GM21717 (cell line): Measurements from ENCODE around the gene CPOX.
"Not testable (repeated sequence)": the region's sequence is repeated elsewhere in the genome, so short reads cannot be mapped to it uniquely, and the experiment has no call there.

Experiments
- ATAC-seq: cut with Tn5 transposase; IDR thresholded peaks from one replicate; pipeline ENCODE4 v1.9.1; 2021; ENCODE audit warnings: mild to moderate bottlenecking, moderate library complexity; ENCODE audit not compliant: unreplicated experiment

CPOX gene

DNA sequence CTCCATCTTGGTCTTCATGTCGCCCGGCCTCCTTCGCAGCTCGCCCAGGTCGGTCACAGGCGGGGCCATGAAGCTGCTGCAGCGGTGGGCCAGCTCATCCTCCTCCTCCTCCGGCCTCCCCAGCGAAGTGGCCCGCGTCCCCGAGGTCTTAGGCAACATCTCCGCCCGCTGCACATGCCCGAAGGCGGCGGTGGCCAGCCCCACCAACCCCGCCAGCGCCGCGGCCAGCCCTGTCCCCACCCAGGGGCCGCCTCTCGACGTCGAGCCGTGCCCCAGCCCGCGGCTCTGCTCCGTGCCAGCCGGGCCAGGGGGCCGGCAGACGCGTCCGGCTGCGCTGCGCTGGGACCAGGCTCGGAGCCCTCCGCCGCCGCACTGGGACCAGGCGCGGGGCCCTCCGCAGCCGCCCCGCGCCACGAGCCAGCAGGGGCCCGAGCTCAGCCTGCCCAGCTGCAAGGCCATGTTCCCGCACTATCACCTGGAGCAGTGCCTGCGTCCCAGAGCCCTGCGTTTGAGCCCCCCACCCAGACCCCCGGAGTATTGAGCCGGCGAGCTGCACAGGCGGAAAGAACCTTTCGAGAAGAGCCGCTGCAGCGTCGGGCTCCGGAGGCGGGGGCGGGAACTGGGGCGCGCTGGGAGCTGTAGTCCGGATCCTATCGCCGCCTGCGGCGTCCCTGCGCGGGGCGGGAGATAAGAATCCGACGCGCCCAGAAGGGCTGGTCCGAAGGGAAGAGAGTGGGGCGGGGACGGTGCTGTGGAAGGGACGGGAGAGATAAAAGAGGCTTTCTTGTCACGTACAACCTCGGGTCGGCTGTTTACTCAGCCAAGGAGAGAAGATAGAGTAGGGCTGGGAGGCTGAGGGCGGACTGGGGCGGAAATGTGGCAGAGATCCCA is at the start of gene CPOX:
Gene CPOX (minus strand): TSS at position 566 of the 891 bp plus-strand sequence. CDS start 107 bp downstream, at position 459.
- ATAC-seq, result peak; percentile 97

DNA sequence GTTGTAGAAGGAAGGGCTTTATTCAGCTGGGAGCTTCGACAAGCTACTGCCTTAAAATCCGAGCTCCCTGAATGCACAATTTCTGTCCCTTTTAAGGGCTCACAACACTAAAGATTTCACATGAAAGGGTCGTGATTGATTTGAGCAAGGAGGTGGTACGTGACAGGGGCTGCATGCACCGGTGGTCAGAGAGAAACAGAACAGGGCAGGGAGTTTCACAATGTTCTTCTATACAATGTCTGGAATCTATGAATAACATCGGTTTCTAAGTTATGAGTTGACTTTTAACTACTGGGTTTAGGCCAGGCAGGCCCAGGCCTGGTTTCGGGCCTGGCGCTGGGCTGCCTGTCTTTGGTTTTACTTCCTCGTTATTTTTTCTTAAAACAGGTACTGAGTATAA is 49.4 kb upstream of the CPOX start:
- not testable (repeated sequence) for ATAC-seq

DNA sequence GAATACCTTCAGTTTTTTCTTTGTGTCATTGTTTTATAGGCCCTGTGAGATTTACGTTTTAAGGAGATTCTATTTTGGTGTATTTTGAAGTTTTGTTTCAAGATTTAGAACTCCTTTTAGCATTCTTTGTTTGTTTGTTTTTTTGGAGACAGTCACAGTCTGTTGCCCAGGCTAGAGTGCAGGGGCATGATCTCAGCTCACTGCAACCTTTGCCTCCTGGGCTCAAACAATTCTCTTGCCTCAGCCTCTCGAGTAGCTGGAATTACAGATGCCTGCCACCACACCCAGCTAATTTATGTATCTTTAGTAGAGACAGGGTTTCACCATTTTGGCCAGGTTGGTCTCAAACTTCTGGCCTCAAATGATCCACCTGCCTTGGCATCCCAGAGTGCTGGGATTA is 48.3 kb upstream of the CPOX start:
- ATAC-seq, result not testable (repeated sequence)

DNA sequence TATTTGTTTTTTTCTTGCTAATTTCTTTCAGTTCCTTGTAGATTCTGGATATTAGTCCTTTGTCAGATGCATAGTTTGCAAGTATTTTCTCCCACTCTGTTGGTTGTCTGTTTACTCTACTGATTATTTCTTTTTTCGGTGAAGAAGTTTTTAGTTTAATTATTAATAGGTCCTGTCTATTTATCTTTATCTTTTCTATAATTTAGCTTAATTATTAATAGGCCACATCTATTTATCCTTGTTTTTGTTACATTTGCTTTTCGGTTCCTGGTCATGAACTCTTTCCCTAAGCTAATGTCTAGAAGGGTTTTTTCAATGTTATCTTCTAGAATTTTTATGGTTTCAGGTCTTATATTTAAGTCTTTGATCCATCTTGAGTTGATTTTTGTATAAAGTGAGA is 45.1 kb upstream of the CPOX start:
- not testable (repeated sequence) for ATAC-seq

DNA sequence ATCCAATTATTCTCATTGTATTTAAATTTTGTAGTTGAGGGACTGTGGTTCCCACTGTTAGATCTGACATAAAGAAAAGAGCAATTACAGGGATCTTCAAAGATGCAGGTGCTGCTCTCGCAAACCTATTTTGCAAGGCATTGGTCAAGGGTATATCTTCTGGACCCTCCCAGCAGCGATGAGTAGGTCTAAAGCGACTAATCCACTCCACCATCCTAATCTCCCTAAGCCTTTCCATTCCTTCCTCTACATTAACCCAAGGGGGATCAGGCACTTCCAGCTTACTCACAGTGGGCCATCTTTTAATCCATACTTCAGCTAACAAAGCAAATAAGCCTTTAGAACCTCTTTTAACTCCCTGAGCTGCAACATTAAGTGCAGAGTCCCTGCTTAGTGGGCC is 37.0 kb upstream of the CPOX start:
- no peak for ATAC-seq

DNA sequence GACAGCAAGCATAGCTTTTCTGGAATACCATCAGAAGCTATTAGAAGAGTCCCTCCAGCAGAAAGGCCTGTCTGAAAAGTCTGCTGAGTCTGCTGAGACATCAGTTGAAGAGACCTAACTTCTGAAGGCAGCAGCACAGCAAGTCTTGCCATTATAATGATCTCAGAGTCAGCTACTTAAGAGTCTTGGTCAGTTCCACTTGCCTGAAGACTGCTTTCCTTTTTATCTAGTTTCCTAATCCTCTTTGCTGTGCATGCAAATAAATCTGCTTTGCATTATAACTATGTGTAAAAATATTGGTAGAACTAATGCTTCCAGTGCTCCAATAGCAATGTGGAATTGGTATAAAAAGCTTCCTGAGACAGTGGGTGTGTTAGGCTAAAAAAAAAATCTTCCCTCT is 34.9 kb upstream of the CPOX start:
- no peak for ATAC-seq

DNA sequence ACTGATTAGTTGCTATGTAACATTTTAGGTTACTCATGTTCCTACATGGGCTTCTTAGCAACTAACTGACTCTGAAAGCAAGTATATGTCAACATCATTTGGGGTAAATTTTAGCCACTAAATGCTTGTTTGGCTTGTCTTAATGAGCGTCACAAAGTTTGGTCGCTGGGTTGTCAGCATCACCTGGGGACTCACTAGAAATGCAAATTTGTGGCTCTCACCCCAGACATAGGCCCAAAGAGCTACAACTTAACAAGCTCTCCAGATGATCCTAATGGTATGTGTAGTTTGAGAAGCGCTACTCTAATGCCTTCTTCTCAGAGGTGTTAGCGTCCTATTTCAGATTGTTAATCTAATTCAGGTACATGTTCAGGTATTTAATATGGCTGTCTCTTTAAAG is 32.7 kb upstream of the CPOX start:
- ATAC-seq, result no peak

DNA sequence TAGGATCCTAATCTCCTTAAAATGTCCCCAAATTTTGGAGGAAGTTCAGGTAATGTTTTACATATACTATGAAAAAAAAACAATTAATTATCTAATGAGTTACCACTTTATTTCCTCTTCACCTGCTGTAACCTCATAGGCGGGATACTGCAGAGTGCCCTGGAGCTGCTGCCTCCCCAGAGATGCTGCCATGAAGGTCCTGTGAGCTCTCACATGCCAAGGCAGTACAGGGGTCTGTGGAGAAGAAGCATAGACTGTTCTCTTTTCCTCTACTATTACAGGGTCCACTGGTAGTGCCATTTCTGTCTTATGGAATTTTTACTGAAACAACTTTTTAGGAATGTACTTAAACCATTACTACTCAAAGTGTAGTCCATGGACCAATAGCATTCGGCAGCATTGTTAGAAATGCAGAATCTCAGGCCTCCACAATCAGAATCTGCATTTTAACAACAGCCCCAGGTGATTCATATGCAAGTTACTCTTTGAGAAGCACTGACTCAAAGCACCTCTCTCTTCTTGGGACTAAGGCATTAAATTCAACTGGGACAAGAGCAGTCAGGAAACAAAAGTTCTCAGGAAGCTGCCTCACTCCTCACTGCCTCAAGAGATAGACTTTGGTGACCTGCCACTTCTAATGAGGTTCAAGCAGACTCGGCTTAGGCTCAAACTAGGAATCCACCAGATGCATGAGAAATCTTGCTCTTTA is 30.3 kb upstream of the CPOX start:
- no peak for ATAC-seq

DNA sequence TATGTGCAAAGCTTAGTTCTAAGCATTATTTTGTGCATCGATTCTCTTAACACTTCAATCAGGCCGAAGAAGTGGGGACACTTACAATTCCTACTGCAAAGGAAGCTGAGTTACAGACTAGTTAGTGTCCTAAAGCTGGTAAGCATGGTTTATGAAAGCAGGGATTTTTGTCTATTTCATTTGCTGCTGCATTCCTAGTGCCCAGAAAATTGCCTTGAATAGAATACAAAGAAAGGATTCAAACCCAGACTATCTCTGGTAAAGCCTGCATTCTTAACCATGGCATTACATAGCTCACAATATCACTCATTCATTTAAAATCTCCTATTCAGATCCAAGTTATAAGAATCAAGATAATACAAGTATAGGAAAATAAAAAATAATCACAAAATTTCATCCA is 24.4 kb upstream of the CPOX start:
- no peak for ATAC-seq

DNA sequence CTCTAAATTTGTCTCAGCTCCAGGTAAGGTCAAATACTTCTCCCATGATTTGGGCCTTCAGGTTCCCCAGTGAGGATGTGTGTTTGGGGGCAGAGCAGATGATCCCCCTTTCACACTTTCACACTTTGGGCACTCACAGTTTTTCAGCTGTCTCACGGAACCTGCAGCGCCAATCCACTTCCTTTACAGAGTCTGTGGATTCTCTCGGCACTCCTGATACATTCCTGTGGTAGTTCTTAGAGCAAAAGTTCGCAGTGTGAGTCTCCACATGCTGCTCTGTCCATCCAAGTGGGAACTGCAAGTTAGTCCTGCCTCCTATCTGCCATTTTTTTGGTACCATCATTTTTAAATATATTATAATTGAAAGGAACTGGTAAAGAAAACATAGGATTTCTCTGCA is 20.2 kb upstream of the CPOX start:
- no peak for ATAC-seq

DNA sequence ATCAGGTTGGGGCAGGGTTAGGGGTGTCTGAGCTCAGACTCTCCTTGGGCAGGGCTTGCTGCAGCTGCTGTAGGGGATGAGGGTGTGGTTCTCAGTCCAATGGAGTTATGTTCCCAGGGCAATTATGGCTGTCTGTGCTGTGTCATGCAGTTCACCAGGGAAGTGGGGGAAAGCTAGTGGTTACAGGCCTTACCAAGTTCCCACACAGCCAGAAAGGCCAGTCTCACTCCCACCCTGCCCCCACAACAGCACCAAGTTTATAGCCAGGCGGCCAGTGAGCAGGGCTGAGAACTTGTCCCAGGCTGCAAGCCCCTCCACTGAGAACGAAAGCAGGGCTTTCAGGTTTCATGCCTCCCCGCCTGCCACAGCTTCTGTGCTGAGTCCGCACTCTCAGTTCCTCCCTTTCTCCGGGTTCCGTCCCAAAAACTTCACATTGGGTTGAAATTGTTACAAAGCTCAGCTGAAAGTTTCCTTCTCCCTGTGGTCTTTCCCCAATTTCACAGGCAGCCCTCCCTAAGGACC is 19.6 kb upstream of the CPOX start:
- ATAC-seq, result peak; percentile 91

DNA sequence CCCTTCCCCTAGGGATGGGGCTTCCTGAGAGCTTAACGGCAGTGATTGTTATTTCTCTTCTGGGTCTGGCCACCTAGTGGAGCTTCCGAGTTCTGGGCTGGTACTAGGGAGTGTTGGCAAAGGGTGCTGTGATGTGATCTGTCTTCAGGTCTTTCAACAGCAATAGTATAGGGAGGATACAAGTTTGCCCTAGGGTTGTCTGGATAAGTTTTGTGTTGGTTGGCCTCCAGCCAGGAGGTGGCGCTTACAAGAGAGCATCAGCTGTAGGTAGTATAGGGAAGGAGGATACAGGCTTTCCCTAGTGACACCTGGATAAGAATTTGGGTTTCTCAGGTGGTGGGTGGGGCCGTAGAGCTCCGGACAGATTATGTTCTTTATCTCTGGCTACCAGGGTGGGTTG is 19.2 kb upstream of the CPOX start:
- peak; percentile 43 for ATAC-seq

DNA sequence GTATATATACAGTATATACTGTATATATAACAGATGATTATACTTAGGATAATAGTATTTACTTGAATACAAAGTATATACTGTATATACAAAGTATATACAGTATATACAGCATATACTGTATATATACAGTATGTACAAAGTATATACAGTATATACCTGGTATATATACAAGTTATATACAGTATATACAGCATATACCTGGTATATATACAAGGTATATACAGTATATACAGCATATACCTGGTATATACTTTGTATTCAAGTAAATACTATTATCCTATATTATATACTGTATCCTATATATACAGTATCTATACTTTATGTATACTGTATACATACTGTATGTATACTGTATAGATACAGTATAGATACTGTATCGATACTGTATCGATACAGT is 14.6 kb upstream of the CPOX start:
- no peak for ATAC-seq

DNA sequence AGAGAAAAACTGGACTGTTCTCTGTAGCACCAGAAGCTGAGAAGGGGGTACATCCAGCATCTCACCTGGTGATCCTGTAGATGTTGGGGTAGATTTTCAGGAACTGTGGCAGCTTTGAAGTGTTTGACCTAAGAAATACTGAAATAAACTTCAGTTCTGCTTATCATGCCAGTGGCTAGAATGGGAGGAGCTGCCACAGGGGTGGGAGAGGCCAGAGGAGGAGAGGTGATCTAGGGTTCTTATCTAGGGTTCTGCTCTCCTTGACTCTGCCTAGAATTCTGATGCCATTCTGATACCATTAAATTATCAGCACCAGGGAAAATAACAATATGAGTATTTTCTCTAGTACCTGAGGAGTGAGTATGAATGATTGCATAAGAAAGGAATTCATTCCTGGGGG is 10.2 kb upstream of the CPOX start:
- no peak for ATAC-seq

DNA sequence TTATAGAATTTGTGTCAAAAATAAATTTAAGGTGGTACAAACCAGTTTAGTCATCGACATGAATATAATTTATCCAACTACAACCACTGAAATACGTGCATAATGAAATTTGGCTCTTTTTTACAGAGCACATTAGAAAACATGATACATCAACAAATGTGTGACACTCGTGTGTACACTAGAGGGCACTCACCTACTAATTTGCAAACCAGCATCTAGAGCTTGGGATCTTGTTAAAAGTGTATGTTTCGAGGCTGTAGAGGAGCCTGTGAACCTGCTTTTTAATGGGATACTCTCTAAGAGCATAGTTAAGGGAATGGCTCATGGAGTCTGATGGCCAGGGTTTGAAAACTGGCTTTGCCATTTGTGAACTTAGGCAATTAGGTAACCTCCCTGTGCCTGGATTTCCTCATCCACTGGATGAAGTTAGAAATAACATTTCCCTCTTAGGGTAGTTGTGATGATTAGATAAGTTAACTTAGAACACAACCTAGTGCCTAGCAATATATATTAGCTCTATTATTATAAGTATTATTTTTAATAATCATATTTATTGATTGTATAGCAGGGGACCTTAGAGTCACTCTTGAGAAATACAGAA is 8.8 kb upstream of the CPOX start:
- ATAC-seq, result peak; percentile 67

DNA sequence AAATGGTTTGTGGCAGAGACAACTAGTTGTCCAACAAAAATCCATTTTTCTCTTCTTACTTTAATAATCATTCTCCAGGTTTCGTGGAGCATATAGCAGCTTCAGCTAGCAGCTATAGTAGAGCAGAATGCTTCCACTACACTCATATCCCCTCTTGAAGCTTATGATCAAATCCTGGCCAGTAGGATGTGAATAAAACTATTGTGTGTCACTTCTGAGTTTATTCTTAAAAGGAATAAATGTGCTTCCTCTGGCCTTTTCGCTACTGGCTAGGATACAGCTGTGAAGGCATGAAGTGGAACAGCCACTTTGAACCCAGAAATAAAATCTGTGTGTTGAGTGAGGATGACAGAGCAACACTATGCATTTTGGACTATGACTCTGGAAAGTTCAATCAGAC is 7.8 kb upstream of the CPOX start:
- ATAC-seq, result no peak

DNA sequence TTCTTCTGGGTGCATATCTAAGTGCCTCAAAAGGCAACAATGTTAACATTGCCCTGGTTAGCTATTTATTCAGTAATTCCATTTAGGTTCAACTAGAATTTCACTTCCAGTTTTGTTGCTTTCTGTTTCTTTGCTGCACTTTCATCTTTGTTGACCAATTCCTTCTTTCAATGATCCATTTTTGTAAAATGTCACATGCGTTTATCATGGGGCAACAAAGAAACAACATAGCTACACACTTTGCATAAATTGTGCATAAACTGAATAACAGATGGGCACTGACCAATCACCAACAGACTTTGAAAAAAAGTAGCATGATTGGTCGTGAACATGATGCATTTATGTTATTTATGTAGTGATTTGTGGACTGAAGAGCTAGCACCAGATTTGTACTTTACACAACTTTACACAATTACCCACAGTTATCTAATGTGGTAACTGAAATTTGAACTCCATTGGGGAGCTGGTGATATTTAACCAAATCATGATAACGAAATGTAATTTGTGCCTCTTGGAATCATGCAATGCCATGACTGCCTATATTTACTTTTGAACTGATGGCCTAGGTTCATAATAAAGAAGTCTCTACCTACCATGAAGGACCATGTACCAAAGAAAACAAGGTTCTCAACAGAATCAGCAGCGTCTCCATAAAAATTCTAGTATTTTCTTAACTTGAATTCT is 7.1 kb upstream of the CPOX start:
- peak; percentile 55 for ATAC-seq

DNA sequence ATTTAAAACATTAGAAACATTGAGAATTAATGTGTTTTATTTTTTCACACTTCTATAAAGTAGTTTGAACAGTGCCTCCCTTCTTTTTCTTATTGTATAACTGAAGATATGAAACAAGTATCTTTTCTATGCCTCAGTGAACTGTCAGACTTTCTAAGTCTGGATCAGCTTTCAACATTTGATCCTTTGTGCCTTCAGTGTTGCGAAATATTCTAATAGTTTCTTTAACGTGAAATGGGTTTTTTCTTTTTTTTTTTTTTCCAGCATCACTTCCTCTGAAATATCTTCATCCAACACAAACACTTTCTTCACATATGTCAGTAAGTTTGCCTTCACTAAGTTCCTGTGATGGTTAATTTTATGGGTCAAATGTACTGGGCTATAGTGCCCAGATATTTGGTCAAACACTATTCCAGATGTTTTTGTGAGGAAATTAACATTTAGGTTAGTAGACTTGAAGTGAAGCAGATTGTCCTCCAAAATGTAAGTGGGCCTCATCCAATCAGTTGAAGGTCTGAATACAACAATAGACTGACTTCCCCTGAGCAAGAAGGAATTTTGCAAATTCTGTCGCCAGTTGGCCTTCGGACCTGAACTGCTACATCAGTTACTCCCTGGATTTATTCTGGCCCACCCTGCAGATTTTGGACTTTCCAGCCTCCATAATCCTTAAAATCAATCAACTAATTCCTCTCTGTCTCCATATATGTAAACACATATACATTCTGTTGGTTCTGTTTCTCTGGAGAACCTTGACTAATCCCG is 6.4 kb upstream of the CPOX start:
- ATAC-seq, result no peak

DNA sequence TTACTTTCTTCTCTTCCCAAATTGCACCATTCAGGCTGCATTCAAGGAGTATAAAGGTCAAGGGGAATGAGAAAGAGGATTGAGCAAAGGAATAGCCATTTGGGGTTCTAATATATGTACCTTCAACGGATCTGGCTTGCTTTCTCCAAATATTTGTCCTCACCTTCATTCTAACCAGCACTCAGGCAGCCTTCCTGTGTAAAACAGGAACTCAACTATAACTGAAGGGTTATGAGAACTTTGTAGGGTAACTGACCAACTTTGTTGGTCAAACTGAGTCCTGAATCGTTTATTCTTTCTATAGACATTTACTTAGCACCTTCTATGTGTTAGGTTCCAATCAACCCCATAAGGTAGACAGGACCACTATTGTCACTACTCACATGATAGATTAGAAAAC is 5.1 kb upstream of the CPOX start:
- ATAC-seq, result no peak
